ENCODE results near the gene ADAMTS18. TPM values are rescaled to one million over a fixed set of nuclear protein-coding genes. Genes with fewer than 3 reads are reported as not detected.

Gene ADAMTS18
- total RNA-seq, 2 donors from 2014 or later, result 2.7 TPM; not detected in 1

DNA sequence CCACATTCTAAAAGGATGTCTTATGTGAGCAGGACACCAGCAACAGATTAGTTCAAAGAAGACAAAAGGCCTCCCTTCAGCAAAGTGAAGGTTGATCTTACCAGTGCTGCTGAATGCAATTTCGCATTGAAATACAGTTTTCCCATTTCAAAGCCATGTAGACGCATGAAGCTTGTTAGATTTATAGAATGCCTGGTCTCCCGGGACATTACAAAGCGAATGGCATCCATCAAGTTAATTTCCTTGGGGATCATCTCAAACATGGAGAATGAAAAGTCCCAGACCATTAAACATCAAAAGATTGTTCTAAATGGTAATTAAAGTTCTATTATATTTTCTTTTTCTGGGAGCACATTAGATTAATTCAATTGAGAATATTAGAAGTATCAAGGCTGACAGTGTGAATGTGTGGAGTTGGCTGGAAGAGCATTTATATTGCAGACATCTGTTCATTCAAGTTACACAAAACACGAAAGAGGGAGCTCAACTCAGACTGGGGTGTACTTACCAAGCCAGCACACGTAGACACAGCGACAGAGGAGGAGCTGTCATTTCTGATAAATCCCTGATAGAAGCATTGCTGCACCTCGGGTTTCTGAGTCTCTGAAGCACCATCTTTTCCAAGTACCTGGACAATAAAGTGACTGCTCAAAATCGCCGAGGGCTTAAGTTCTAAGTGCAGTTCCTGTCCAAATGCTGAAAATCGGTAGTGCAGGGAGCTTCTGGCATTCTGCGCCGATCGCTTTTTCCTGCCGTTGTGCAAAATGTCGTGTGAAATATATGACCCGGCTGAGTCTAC, 3.8 kb downstream of the ADAMTS18 start:
- TF ChIP-seq POLR2A (IDR thresholded peaks at IDR 0.05) (no peak), POLR2AphosphoS5 (IDR thresholded peaks at IDR 0.05) (no peak)
- TF ChIP-seq, protein P1, sequence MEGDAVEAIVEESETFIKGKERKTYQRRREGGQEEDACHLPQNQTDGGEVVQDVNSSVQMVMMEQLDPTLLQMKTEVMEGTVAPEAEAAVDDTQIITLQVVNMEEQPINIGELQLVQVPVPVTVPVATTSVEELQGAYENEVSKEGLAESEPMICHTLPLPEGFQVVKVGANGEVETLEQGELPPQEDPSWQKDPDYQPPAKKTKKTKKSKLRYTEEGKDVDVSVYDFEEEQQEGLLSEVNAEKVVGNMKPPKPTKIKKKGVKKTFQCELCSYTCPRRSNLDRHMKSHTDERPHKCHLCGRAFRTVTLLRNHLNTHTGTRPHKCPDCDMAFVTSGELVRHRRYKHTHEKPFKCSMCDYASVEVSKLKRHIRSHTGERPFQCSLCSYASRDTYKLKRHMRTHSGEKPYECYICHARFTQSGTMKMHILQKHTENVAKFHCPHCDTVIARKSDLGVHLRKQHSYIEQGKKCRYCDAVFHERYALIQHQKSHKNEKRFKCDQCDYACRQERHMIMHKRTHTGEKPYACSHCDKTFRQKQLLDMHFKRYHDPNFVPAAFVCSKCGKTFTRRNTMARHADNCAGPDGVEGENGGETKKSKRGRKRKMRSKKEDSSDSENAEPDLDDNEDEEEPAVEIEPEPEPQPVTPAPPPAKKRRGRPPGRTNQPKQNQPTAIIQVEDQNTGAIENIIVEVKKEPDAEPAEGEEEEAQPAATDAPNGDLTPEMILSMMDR (IDR thresholded peaks at IDR 0.05), result no peak
- no peak for DNase-seq (ENCODE audit: low spot score)
- intact Hi-C loops (cut with DNase I), result no loop called here
- H3K36me3 ChIP-seq, result no peaks in the 10 kb centered on the region
- no peak overlapping the region for H3K27ac ChIP-seq
- H3K4me3 ChIP-seq, result no peak overlapping the region
- WGBS, result 50% methylated on average over 17 of the region's 17 CpGs
- H3K9me3 ChIP-seq, result no peaks in the 10 kb centered on the region
- peaks cover 3% of the 10 kb centered on the region for H3K4me1 ChIP-seq (replicated peaks)
- peaks cover 5% of the 10 kb centered on the region for H3K27me3 ChIP-seq (replicated peaks; ENCODE audit: insufficient read depth)

DNA sequence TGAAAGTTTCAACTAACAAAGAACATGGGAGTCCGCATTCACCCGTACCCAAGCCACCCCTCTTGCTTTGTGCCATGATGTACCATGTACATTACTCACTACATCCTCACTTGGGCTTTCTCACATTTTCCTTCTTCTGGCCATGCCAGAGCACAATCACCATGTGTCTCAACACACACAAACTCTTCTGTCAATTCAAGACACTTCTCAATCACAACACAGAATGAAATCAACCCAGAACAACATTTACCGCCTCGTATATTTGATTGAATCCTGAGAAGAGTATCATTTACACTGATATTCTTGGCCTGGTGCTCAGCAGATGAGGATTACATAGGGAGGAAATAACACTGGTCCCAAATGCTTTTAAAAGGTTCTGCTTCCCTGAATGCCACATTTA, 4.5 kb downstream of the ADAMTS18 start:
- intact Hi-C loops (cut with DNase I), result no loop called here
- Histone ChIP-seq H3K27ac (no peak overlapping the region), H3K9me3 (no peaks in the 10 kb centered on the region), H3K4me3 (no peak overlapping the region), H3K27me3 (replicated peaks; ENCODE audit: insufficient read depth) (peaks cover 5% of the 10 kb centered on the region), H3K36me3 (no peaks in the 10 kb centered on the region), H3K4me1 (replicated peaks) (peaks cover 3% of the 10 kb centered on the region)
- DNase-seq (ENCODE audit: low spot score), result no peak
- WGBS, result 66% methylated on average over 4 of the region's 4 CpGs
- no peak for TF ChIP-seq POLR2AphosphoS5 (IDR thresholded peaks at IDR 0.05)
- no peak for TF ChIP-seq POLR2A (IDR thresholded peaks at IDR 0.05)
- TF ChIP-seq, protein P1 (IDR thresholded peaks at IDR 0.05), result no peak

DNA sequence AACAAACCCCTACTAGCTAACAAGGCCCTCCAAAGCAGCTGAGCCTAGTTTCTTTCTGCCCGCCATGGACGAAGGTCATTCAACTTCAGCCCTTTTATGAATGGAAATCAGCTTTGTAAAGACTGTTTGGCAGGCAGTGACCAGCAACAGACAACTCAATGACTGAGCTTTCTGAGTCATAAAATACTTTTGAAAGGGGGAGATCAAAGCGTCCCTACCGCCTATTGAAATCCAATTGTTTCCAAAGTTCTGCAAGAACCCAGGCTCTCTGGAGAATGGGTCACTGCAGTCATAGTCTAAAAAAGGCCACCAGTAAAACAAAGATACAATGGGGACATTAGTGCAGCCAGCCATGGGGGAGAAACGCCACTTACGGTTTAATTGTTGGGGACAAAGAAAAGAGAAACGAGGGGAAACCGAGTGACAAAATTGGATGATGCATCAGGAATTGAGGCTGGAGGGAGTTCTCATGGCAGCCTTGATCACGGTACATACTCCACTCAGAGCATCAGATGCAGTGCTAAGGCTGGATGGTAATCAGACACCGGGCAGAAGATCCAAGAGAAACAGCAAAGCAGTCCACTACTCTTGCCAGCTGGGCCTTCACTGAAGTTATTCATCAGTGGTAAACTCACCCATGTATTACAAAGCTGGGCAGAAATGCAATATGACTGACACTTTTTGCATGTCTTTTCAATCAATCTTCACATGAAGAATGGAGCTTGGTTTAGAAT, 9.8 kb downstream of the ADAMTS18 start:
- DNase-seq (ENCODE audit: low spot score), result no peak
- no peak overlapping the region for H3K27ac ChIP-seq
- WGBS, result 78% methylated on average over 10 of the region's 10 CpGs
- intact Hi-C loops (cut with DNase I), result no loop called here
- no peaks in the 10 kb centered on the region for H3K36me3 ChIP-seq
- H3K9me3 ChIP-seq, result no peaks in the 10 kb centered on the region
- H3K27me3 ChIP-seq (replicated peaks; ENCODE audit: insufficient read depth), result no peaks in the 10 kb centered on the region
- no peaks in the 10 kb centered on the region for H3K4me1 ChIP-seq (replicated peaks)
- H3K4me3 ChIP-seq, result no peak overlapping the region
- TF ChIP-seq POLR2A (IDR thresholded peaks at IDR 0.05) (no peak), POLR2AphosphoS5 (IDR thresholded peaks at IDR 0.05) (no peak)
- TF ChIP-seq, protein P1 (IDR thresholded peaks at IDR 0.05), result no peak

DNA sequence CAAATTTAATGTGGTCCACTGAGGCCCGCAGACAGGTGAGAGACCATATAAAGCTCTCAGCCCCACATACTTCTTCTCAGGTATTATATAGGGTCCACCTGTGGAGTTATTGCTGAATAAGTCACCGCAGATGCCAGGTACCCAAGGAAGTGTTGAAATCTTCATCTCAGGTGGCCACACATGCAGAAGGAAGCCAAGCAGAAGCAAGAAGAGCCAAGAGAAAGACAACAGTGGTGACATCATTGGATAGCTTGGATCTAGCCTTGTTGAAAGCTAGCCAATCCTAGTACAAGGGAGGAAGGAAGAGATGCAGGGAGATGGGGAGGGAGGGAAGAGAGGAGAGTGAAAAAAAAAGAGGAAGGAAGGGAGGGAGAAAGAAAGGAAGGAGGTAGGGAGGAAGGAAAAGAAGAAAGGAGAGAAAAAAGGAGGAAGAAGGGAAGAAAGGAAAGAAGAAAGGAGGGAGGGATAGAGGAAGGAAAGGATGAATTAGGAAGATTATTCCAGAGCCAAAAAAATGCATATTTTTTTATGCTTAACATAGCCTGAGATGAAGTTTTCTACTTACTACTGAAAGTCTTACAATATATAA, 12.5 kb downstream of the ADAMTS18 start:
- intact Hi-C loops (cut with DNase I), result no loop called here
- H3K4me3 ChIP-seq, result no peak overlapping the region
- 78% methylated on average over 2 of the region's 2 CpGs for WGBS
- DNase-seq (ENCODE audit: low spot score), result no peak
- H3K27me3 ChIP-seq (replicated peaks; ENCODE audit: insufficient read depth), result no peaks in the 10 kb centered on the region
- no peaks in the 10 kb centered on the region for H3K36me3 ChIP-seq
- H3K4me1 ChIP-seq (replicated peaks), result no peaks in the 10 kb centered on the region
- H3K27ac ChIP-seq, result no peak overlapping the region
- TF ChIP-seq POLR2AphosphoS5 (IDR thresholded peaks at IDR 0.05), result no peak
- TF ChIP-seq, protein P1 (IDR thresholded peaks at IDR 0.05), result no peak
- TF ChIP-seq POLR2A (IDR thresholded peaks at IDR 0.05), result no peak
- no peaks in the 10 kb centered on the region for H3K9me3 ChIP-seq

All from prostate gland (tissue), 2 donors.